RWPE2 (cell line): ENCODE data around the gene B4GALNT3.

Experiments
- ATAC-seq: fragments of 200-7000 bp; cut with Tn5 transposase; 3 replicates; pipeline ENCODE4 v1.9.1; 2021; ENCODE audit warnings: low read depth
- DNase-seq: peaks from one replicate; pipeline ENCODE4 v3.0.0-alpha.2; 2020; ENCODE audit warnings: low spot score
- H3K27ac ChIP-seq: fragments of 450-650 bp; 2 replicates; pipeline ENCODE4 v1.5.1; 2017; ENCODE audit warnings: mild to moderate bottlenecking; ENCODE audit not compliant: poor library complexity, severe bottlenecking
- H3K27me3 ChIP-seq: fragments of 250-450 bp; sonication (Bioruptor Pico); 2 replicates; pipeline ENCODE4 v1.5.1; 2021; ENCODE audit warnings: mild to moderate bottlenecking, moderate library complexity; ENCODE audit not compliant: insufficient read depth, poor library complexity, severe bottlenecking
- H3K36me3 ChIP-seq: fragments of 250-450 bp; sonication (Bioruptor Pico); 2 replicates; pipeline ENCODE4 v1.5.1; 2020; ENCODE audit warnings: low read depth, mild to moderate bottlenecking, moderate library complexity
- H3K4me1 ChIP-seq: fragments of 250-450 bp; sonication (Bioruptor Pico); 2 replicates; pipeline ENCODE4 v1.5.1; 2021; ENCODE audit warnings: mild to moderate bottlenecking, moderate library complexity; ENCODE audit not compliant: insufficient read depth, poor library complexity, severe bottlenecking
- H3K4me3 ChIP-seq: fragments of 250-450 bp; sonication (Bioruptor Pico); 2 replicates; pipeline ENCODE4 v1.5.1; 2021; ENCODE audit warnings: mild to moderate bottlenecking, moderate library complexity; ENCODE audit not compliant: severe bottlenecking
- H3K9me3 ChIP-seq: fragments of 250-450 bp; sonication (Bioruptor Pico); 2 replicates; pipeline ENCODE4 v1.5.1; 2021; ENCODE audit warnings: mild to moderate bottlenecking, moderate library complexity; ENCODE audit not compliant: severe bottlenecking
- CTCF ChIP-seq: fragments of 450-650 bp; IDR thresholded peaks from one replicate; pipeline ENCODE4 v1.5.1; 2017; ENCODE audit warnings: mild to moderate bottlenecking, moderate library complexity; ENCODE audit not compliant: poor library complexity, severe bottlenecking

Gene B4GALNT3

GRCh38 chr12:554001-554285 lies 94.2 kb downstream of the B4GALNT3 start:
- Histone ChIP-seq H3K4me1 (no peaks in the 10 kb centered on the region), H3K27me3 (no peaks in the 10 kb centered on the region), H3K36me3 (no peaks in the 10 kb centered on the region), H3K4me3 (no peak overlapping the region), H3K27ac (no peak overlapping the region), H3K9me3 (no peaks in the 10 kb centered on the region)
- no peak for TF ChIP-seq CTCF
- ATAC-seq, result no peak
- no peak for DNase-seq

- Histone ChIP-seq H3K36me3 (no peaks in the 10 kb centered on the region), H3K4me3 (no peak overlapping the region), H3K4me1 (no peaks in the 10 kb centered on the region), H3K27ac (no peak overlapping the region), H3K27me3 (no peaks in the 10 kb centered on the region), H3K9me3 (no peaks in the 10 kb centered on the region)
- ATAC-seq, result no peak
- no peak for TF ChIP-seq CTCF
- DNase-seq, result peak; percentile 49
Observed at GRCh38 chr12:556498-556897, 96.8 kb downstream of the B4GALNT3 start.

GRCh38 chr12:558580-558979 lies 98.8 kb downstream of the B4GALNT3 start:
- Histone ChIP-seq H3K27me3 (no peaks in the 10 kb centered on the region), H3K27ac (no peak overlapping the region), H3K4me3 (no peak overlapping the region), H3K36me3 (no peaks in the 10 kb centered on the region), H3K4me1 (no peaks in the 10 kb centered on the region), H3K9me3 (no peaks in the 10 kb centered on the region)
- TF ChIP-seq CTCF, result no peak
- no peak for DNase-seq
- ATAC-seq, result no peak

GRCh38 chr12:559208-559905 lies 99.6 kb downstream of the B4GALNT3 start:
- DNase-seq, result peak; percentile 57
- no peak for ATAC-seq
- Histone ChIP-seq H3K4me1 (no peaks in the 10 kb centered on the region), H3K27ac (no peak overlapping the region), H3K27me3 (no peaks in the 10 kb centered on the region), H3K9me3 (no peaks in the 10 kb centered on the region), H3K4me3 (no peak overlapping the region), H3K36me3 (no peaks in the 10 kb centered on the region)
- no peak for TF ChIP-seq CTCF

- H3K36me3 ChIP-seq, result no peaks in the 10 kb centered on the region
- no peak overlapping the region for H3K4me3 ChIP-seq
- H3K27me3 ChIP-seq, result no peaks in the 10 kb centered on the region
- no peak for TF ChIP-seq CTCF
- DNase-seq, result peak; percentile 43
- no peak overlapping the region for H3K27ac ChIP-seq
- H3K9me3 ChIP-seq, result no peaks in the 10 kb centered on the region
- H3K4me1 ChIP-seq, result no peaks in the 10 kb centered on the region
- ATAC-seq, result no peak
Observed at GRCh38 chr12:559906-560455, 100.2 kb downstream of the B4GALNT3 start.
